HG02870 (cell line): Measurements from ENCODE around the gene WDR90.

Source experiments
- ATAC-seq: cut with Tn5 transposase; IDR thresholded peaks from one replicate; pipeline ENCODE4 v1.9.1; 2021; ENCODE audit warnings: mild to moderate bottlenecking, moderate library complexity; ENCODE audit not compliant: unreplicated experiment

WDR90 gene

GRCh38 chr16:637081-638018 lies 11.8 kb upstream of the WDR90 start:
- ATAC-seq: no peak

GRCh38 chr16:638034-638543 lies 11.1 kb upstream of the WDR90 start:
- ATAC-seq: no peak

GRCh38 chr16:638836-639235 lies 10.3 kb upstream of the WDR90 start:
- no peak for ATAC-seq

DNA sequence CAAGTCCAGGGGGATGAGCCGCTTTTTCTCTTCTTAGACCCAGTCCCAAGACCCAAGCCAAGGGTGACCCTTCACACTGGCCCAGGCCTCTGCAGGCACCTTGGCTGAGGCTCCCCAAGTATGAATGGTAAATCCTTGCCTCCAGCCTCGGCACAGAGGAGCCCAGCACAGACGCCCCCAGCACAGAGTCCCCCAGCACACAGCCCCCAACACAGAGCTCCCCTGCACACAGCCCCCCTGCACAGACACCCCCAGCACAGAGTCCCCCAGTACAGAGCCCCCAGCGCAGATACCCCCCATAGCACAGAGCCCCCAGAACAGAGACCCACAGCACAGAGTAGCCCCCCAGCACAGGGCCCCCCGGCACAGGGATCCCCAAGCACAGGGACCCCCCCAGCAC lies 8.6 kb upstream of the WDR90 start:
- ATAC-seq: no peak

- peak; percentile 43 for ATAC-seq
Measured at GRCh38 chr16:641326-642188, 7.6 kb upstream of the WDR90 start, which contains the start of gene MCRIP2. TSS of gene MCRIP2 (plus strand) at chr16:641828. CDS start at chr16:641992, 164 bp downstream.

DNA sequence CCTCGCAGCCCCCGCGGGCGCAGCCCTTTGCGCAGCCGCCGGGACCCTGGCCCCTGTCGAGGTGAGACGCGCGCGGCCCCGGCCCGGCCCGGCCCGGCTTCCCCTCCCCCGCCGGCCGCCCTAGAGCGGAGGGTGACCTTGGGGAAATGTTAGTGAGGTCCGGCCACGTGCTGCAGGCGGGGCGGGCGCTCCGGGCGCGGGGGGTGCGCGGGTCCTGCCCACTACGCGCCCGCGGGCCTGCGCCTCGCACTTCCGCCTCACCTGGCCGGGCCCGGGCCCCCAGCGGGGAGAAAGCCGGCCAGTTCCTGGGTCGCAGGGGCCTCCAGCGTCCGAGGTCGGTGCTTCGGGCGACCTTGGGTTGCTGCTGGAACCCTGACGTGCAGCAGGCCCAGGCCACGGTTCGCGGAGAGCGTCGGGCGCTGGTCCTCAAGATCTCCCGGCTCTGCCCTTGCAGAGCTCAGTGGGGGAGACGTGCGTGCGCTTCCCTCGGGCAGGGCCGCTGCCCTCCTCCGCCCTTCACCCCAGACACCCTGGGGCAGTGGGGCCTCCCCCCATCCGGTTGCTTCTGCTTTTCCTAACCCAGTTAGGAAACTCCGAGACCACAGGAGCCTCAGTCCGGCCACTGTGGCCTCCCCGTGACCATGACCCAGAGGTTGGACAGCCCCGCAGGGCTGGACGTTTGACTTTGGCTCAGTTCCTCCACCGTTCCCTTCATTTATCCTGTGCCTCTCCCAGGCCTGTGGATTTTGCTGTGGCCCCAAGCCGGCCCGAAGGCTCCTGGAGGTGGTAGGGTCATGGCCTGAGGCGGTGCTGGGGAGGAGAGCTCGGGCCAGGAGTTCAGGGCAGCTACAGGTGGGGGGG lies 6.7 kb upstream of the WDR90 start:
- ATAC-seq: peak; percentile 28

DNA sequence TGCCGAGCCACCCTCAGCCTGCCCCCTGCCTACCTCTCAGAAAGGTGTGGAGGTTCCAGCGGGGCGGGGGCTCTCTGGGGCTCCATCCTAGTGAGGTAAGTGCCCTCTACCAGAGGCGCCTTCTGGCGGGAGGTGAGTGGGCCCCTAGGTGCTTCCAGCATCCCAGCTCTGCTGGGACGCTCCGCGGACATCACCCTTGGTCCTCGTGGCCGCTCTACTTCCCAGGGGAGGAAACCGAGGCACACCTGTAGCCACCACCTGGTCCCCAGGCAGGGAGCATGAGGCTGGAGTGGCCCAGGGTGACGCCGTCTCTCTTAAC lies 6.2 kb upstream of the WDR90 start:
- no peak for ATAC-seq

GRCh38 chr16:644556-644955 lies 4.6 kb upstream of the WDR90 start:
- ATAC-seq: no peak

GRCh38 chr16:645852-646678 lies 3.1 kb upstream of the WDR90 start:
- ATAC-seq: no peak

DNA sequence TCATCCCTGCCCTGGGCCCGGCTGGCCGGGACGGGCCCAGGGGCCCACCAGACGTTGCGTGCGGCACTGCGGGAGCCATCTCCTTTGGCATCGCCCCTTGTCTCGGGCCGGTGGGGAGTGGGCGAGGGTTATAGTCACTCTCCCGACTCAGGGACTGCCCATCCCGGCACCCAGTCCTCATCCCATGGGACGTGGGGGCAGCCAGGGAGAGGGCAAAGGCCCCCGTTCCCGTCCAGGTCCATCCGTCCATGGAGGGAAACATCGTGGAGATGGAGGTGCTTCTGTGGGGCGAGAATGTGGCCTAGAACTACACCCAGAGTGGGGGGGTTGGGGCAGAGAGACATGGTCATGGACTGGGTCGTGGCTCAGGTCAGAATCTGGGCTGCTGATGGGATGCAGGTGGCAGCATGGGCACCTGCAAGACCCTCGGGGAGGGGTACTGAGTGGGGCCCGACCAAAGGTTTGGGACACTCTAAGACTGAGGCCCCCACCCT lies 2.4 kb upstream of the WDR90 start:
- no peak for ATAC-seq

- ATAC-seq: no peak
Measured at GRCh38 chr16:647173-647902, 1.8 kb upstream of the WDR90 start.

GRCh38 chr16:648071-648780 lies 939 bp upstream of the WDR90 start:
- no peak for ATAC-seq

GRCh38 chr16:649631-650030 lies 466 bp downstream of the WDR90 start:
- no peak for ATAC-seq

DNA sequence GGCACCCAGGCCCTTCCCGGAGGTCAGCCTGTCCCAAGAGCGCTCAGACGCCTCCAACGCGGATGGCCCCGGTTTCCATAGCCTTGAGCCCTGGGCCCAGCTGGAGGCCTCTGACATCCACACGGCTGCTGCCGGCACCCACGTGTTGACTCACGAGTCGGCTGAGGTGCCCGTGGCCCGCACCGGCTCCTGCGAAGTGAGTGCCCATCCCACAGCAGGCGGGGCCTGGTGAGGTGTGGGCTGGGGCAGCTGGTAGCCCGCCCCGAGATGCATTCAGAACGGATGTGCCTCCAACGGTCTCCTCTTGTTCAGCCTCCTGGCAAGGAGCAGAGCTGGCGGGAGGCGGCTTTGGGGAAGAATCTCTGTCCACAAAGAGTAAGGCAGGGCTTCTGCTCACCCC lies 2.7 kb downstream of the WDR90 start:
- no peak for ATAC-seq

DNA sequence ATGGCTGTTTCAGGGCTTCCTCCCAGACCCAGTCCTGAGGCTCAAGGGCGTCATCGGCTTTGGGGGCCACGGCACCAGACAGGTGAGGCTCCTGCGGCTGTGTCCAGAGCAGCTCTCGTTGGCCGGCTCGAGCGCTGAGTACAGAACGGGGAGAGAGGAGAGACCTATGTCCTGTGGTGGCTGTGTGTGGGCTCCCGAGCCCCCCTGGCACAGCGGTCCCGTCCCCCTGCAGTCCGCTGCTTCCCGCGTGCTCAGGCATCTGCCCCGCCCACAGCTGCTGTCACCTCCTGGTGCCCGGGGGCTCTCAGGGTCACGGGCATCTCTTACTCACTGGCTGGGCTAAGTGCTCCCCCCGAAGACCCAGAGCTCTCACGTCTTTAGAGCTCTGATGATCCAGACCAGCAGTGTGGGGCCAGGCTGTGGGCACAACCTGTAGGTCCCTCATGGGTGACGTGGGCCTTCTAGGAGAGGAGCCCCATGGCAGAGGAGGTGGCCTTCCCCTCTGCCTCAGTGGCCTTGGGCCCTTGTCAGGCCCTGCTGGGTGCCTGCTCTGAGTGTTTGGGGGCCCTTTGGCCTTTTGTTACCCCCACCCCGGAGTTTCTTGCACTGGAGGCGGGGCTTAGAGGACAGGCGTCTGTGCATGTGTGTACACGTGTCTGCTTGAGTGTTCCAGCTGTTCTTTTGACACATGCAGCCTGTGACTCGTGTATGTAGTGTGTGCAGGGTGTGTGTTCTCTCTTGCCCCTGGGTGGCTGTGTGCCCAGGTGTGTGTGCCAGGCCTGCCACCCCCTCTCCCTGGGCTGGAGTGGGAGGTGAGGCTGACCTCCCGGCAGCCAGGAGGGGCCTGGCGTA lies 3.5 kb downstream of the WDR90 start:
- ATAC-seq: no peak

GRCh38 chr16:654034-654433 lies 4.9 kb downstream of the WDR90 start:
- no peak for ATAC-seq

DNA sequence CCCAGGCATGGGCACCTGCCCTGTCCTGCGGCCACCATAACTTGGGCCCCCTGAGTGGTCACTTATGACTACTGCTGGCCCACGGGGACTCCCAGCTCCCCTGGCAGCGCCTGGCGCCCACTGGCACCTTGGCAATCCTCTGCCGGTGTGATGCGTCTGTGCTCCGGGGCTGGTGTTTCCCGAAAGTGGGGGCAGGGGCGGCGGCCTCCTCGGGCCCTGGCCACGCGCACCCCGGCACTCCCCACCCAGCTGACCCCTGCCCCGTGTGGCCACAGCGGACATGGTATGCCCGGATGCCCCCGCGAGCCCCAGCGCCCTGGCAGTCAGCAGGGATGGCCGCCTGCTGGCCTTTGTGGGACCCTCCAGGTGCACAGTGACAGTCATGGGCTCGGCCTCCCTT lies 8.3 kb downstream of the WDR90 start:
- ATAC-seq: no peak
